ENCODE data around the gene KREMEN2.

DNA sequence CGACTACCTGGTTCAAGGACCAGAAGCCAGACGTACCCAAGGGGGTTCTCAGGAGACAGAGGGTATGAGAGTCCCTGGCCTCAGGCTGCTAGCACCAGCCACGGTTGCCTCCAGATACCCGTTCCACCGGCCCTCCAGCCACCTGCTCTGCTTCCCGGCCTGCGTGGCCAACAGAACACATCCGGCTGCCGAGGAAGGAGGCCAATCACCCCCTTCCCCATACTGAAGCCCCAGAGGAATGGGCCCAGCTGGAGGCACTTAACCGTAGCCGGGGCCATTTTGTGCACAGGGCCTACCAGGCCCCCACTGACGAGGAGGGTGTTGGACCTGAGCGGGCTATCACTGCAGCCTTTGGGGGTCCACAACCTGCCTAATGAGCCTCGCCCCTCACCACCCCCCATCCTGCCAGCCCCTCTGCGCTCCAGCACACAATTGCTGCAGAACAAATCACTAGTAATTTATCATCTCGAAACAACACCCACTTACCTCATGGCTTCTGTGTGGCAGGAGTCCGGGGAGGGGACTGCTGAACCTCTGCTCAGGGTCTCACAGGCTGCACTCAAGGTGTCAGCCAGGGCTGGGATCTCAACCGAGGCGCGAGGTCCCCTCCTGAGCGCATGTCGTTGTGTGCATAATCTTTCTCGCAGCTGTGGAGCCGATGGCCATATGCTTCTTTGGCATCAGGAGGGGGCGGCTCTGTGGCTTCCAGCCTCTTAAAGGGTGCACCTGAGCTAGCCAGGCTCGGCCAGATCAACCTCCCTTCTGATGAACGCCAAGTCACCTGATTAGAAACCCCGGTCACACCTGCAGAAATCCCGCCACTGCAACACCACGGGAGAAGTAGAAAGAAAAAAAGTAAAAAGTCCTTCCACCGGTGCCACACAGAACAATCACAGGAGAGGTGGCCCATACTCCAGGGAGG lies 10.1 kb upstream of the KREMEN2 start:
- no peak for TF ChIP-seq POLR2A (IDR thresholded peaks at IDR 0.05)
- TF ChIP-seq, protein P1, sequence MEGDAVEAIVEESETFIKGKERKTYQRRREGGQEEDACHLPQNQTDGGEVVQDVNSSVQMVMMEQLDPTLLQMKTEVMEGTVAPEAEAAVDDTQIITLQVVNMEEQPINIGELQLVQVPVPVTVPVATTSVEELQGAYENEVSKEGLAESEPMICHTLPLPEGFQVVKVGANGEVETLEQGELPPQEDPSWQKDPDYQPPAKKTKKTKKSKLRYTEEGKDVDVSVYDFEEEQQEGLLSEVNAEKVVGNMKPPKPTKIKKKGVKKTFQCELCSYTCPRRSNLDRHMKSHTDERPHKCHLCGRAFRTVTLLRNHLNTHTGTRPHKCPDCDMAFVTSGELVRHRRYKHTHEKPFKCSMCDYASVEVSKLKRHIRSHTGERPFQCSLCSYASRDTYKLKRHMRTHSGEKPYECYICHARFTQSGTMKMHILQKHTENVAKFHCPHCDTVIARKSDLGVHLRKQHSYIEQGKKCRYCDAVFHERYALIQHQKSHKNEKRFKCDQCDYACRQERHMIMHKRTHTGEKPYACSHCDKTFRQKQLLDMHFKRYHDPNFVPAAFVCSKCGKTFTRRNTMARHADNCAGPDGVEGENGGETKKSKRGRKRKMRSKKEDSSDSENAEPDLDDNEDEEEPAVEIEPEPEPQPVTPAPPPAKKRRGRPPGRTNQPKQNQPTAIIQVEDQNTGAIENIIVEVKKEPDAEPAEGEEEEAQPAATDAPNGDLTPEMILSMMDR (IDR thresholded peaks at IDR 0.05 in 4 of 5, conservative IDR thresholded peaks at IDR 0.05 in 1 of 5) = no peak
